Glutamatergic neuron (in vitro differentiated cells): ENCODE data around the gene SOX10. TPM values are rescaled to one million over a fixed set of nuclear protein-coding genes. Genes with fewer than 3 reads are reported as not detected.
"Not testable (repeated sequence)": the region's sequence is repeated elsewhere in the genome, so short reads cannot be mapped to it uniquely, and the experiment has no call there.

Source experiments
- DNase-seq: peaks from one replicate; pipeline ENCODE4 v3.0.0; 2022
- H3K27ac Mint-ChIP-seq: one replicate; pipeline ENCODE4 v1.8.0; 2020; ENCODE audit warnings: mild to moderate bottlenecking, mixed read lengths, inconsistent platforms; ENCODE audit not compliant: unreplicated experiment
- H3K27me3 Mint-ChIP-seq: one replicate; pipeline ENCODE4 v1.8.0; 2020; ENCODE audit warnings: mild to moderate bottlenecking, moderate library complexity, mixed read lengths, inconsistent platforms; ENCODE audit not compliant: unreplicated experiment
- H3K36me3 Mint-ChIP-seq: one replicate; pipeline ENCODE4 v1.8.0; 2020; ENCODE audit warnings: mild to moderate bottlenecking, mixed read lengths, inconsistent platforms; ENCODE audit not compliant: unreplicated experiment
- H3K4me1 Mint-ChIP-seq: one replicate; pipeline ENCODE4 v1.8.0; 2020; ENCODE audit warnings: mild to moderate bottlenecking, low read depth, mixed read lengths, inconsistent platforms; ENCODE audit not compliant: unreplicated experiment
- H3K4me3 Mint-ChIP-seq: one replicate; pipeline ENCODE4 v1.8.0; 2020; ENCODE audit warnings: mild to moderate bottlenecking, mixed read lengths, inconsistent platforms; ENCODE audit not compliant: unreplicated experiment
- H3K9me3 Mint-ChIP-seq: one replicate; pipeline ENCODE4 v1.8.0; 2020; ENCODE audit warnings: mild to moderate bottlenecking, moderate library complexity, mixed read lengths, inconsistent platforms; ENCODE audit not compliant: unreplicated experiment
- total RNA-seq: library from RNA; stranded (reverse); fragmentation: NEBNext Ultra II Directional; extraction: Animal tissue kit (Norgen Biotek cat#: 25700); gene quantifications from one replicate; pipeline ENCODE4 v1.2.1, GENCODE V29; 2021; ENCODE audit not compliant: unreplicated experiment
- TF ChIP-seq, protein P1 (sequence below): fragments of 200-600 bp; sonication (generic); IDR thresholded peaks from one replicate; pipeline ENCODE4 v1.5.0; 2021; ENCODE audit not compliant: partially characterized antibody, unreplicated experiment

Gene SOX10
- total RNA-seq, 1 donor from 2014 or later: not detected

DNA sequence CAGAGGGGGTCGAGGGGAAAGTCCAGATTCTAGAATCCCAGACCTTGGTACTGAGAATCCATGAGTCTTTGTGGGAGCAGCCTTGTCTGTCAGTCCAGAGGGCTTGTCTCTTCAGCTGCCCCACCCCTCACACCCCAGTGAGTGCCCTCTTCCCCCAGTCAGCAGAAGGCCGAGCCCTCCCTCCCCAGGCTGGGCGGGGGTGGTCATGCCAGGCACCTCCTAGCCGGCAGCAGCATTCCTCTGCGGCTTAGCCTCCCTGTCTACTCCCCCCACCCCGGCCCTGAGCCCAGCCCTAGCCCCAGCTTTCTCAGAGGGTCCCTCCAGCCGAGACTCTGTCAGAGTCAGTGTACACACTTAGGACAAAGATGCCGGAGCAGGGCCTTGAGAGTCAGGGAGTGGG, 4.6 kb downstream of the SOX10 start:
- no peak for DNase-seq
- TF ChIP-seq, protein P1, sequence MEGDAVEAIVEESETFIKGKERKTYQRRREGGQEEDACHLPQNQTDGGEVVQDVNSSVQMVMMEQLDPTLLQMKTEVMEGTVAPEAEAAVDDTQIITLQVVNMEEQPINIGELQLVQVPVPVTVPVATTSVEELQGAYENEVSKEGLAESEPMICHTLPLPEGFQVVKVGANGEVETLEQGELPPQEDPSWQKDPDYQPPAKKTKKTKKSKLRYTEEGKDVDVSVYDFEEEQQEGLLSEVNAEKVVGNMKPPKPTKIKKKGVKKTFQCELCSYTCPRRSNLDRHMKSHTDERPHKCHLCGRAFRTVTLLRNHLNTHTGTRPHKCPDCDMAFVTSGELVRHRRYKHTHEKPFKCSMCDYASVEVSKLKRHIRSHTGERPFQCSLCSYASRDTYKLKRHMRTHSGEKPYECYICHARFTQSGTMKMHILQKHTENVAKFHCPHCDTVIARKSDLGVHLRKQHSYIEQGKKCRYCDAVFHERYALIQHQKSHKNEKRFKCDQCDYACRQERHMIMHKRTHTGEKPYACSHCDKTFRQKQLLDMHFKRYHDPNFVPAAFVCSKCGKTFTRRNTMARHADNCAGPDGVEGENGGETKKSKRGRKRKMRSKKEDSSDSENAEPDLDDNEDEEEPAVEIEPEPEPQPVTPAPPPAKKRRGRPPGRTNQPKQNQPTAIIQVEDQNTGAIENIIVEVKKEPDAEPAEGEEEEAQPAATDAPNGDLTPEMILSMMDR: no peak
- Mint-ChIP-seq H3K27me3 (peaks cover 6% of the 10 kb centered on the region), H3K27ac (no peak overlapping the region), H3K4me1 (no peaks in the 10 kb centered on the region), H3K4me3 (no peak overlapping the region), H3K9me3 (peaks cover 1% of the 10 kb centered on the region), H3K36me3 (no peaks in the 10 kb centered on the region)

DNA sequence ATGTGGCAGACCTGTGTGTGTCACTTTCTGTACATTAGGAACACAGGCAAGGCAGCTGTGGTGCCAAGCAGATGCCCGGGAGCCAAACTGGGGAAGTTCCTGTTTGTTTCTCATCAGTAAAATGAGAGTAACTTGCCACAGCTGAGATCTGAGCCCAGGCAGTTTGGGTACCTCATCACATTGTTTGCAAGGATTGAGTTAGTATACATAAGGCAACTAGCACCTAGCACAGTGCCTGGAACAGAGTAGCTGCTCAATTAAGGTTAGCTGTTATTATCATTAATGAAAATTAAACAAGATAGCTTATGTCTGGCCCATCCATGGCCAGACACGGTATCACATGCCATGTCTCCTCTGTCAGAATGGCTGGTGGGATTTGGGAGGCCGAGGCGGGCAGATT, 7.8 kb downstream of the SOX10 start:
- Mint-ChIP-seq H3K9me3 (no peaks in the 10 kb centered on the region), H3K4me1 (peaks cover 7% of the 10 kb centered on the region), H3K36me3 (no peaks in the 10 kb centered on the region), H3K27ac (no peak overlapping the region), H3K27me3 (no peaks in the 10 kb centered on the region), H3K4me3 (no peak overlapping the region)
- no peak for DNase-seq
- TF ChIP-seq, protein P1: no peak

GRCh38 chr22:37976022-37976421, 8.3 kb downstream of the SOX10 start:
- not testable (repeated sequence) for H3K4me3 Mint-ChIP-seq, H3K27me3 Mint-ChIP-seq, H3K36me3 Mint-ChIP-seq, DNase-seq, H3K9me3 Mint-ChIP-seq, H3K4me1 Mint-ChIP-seq, H3K27ac Mint-ChIP-seq

DNA sequence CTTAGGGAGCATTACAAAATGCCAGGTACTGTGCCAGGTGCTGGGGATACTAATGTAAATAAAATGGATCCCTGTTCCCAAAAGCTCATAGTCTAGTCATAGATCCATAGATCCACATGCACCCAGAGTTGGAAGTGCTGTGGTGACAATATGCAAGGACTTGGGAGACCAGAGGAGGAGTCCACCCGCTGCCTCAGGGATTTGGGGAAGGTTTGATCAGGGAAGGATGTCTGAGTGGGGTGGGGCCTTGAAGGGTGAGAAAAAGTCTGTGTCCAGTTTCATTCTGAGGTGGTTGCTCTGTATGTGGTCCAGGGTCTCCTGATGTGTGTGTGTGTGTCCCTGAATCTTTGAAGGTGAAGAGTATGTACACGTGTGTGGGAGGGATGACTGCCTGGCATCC, 9.2 kb downstream of the SOX10 start:
- Mint-ChIP-seq H3K4me3 (no peak overlapping the region), H3K4me1 (peaks cover 7% of the 10 kb centered on the region), H3K27ac (no peak overlapping the region), H3K36me3 (no peaks in the 10 kb centered on the region), H3K27me3 (no peaks in the 10 kb centered on the region), H3K9me3 (no peaks in the 10 kb centered on the region)
- TF ChIP-seq, protein P1: no peak
- no peak for DNase-seq

- no peak for DNase-seq
- Mint-ChIP-seq H3K27ac (no peak overlapping the region), H3K27me3 (no peaks in the 10 kb centered on the region), H3K36me3 (no peaks in the 10 kb centered on the region), H3K4me3 (no peak overlapping the region), H3K4me1 (peaks cover 7% of the 10 kb centered on the region), H3K9me3 (no peaks in the 10 kb centered on the region)
- TF ChIP-seq, protein P1: no peak
Observed at GRCh38 chr22:37973271-37974170, 10.8 kb downstream of the SOX10 start.
